AG10803 (cell line): ENCODE data around the gene CNGB1.
"Not testable (repeated sequence)": the region's sequence is repeated elsewhere in the genome, so short reads cannot be mapped to it uniquely, and the experiment has no call there.

Experiments
- DNase-seq: peaks from one replicate; pipeline ENCODE4 v3.0.0; 2010; ENCODE audit warnings: low read depth
- H3K4me3 ChIP-seq: 2 replicates; pipeline ENCODE4 v1.5.1; 2011; ENCODE audit warnings: mild to moderate bottlenecking, low read length, control low read depth
- TF ChIP-seq, protein P1 (sequence below): conservative IDR thresholded peaks from 2 replicates; pipeline ENCODE4 v1.5.1; 2011; ENCODE audit warnings: mild to moderate bottlenecking, low read length, control low read depth, inconsistent platforms

CNGB1 gene

DNA sequence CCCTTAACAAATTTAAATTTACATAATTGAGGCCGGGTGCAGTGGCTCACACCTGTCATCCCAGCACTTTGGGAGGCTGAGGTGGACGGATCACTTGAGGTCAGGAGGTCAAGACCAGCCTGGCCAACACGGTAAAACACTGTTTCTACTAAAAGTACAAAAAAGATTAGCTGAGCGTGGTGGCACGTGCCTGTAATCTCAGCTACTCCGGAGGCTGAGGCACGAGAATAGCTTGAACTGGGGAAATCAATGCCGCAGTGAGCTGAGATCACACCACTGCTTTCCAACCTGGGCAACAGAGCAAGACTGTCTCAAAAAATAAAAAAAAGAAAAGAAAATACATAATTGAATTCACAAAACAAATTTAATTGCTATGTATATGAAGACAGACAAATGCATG, 112.3 kb downstream of the CNGB1 start:
- DNase-seq = no peak
- TF ChIP-seq, protein P1, sequence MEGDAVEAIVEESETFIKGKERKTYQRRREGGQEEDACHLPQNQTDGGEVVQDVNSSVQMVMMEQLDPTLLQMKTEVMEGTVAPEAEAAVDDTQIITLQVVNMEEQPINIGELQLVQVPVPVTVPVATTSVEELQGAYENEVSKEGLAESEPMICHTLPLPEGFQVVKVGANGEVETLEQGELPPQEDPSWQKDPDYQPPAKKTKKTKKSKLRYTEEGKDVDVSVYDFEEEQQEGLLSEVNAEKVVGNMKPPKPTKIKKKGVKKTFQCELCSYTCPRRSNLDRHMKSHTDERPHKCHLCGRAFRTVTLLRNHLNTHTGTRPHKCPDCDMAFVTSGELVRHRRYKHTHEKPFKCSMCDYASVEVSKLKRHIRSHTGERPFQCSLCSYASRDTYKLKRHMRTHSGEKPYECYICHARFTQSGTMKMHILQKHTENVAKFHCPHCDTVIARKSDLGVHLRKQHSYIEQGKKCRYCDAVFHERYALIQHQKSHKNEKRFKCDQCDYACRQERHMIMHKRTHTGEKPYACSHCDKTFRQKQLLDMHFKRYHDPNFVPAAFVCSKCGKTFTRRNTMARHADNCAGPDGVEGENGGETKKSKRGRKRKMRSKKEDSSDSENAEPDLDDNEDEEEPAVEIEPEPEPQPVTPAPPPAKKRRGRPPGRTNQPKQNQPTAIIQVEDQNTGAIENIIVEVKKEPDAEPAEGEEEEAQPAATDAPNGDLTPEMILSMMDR = no peak
- no peak overlapping the region for H3K4me3 ChIP-seq

DNA sequence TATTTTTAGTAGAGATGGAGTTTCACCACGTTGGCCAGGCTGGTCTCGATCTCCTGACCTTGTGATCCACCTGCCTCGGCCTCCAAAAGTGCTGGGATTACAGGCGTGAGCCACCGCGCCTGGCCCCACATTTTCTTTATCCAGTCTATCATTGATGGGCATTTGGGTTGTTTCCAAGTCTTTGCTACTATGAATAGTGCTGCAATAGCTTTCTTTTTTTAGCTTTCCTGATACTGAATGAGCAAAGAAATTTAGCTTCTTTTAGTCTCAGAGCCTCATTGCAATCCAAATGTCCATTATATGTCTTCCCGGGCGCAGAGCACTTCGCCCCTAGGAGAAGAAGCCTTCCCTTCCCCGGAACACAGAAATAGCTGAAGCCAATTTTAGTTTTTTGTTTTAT, 112.9 kb downstream of the CNGB1 start:
- not testable (repeated sequence) for DNase-seq, H3K4me3 ChIP-seq

DNA sequence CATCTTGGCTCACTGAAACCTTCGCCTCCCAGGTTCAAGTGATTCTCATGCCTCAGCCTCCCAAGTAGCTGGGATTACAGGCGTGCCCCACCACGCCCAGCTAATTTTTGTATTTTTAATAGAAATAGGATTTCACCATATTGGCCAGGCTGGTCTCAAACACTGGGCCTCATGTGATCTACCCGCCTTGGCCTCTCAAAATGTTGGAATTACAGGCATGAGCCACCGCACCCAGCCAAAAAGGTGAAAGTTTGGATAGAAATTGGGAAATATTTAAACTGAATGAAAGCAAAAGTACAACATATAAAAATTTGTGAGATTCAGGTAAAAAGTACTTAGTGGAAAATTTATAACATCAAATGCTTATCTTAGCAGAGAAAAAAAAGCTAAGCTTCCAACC, 115.7 kb downstream of the CNGB1 start:
- DNase-seq = no peak
- no peak overlapping the region for H3K4me3 ChIP-seq
- TF ChIP-seq, protein P1 = no peak

DNA sequence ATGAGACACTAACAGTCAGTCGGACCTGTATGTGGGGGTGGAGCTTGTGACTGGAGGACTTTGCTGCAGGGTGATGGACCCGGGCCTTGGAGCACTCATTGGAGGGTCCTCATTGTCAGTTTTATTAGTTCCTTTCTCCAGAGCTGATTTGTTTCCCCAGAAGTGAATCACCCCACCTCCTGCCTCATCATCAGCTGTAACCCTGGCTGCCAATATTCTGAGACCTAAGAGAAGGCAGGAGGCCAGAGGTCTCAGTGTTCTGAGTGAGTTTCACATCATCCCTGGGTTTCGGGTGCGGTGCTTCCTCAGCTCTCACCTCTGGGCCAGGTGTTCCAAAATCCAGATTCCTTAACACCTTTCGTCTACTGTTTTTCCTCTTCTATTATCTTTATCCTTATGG, 118.7 kb downstream of the CNGB1 start:
- TF ChIP-seq, protein P1 = no peak
- no peak for DNase-seq
- H3K4me3 ChIP-seq = no peak overlapping the region

DNA sequence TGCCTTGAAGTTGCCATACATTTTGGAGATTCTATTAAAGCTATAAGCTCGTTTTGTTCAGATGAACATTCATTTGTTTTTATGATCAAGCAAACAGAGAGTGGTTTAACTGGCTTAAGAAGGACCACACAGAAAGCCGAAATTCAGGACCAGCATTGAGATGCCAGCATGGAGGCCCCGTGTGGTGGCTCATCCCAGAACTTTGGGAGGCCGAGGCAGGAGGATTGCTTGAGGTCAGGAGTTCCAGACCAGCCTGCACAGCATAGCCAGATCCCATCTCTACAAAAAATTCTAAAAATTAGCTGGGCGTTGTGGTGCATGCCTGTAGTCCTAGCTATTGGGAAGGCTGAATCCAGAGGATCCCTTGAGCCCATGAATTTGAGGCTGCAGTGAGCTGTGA, 122.7 kb downstream of the CNGB1 start:
- TF ChIP-seq, protein P1 = no peak
- DNase-seq = no peak
- no peak overlapping the region for H3K4me3 ChIP-seq

DNA sequence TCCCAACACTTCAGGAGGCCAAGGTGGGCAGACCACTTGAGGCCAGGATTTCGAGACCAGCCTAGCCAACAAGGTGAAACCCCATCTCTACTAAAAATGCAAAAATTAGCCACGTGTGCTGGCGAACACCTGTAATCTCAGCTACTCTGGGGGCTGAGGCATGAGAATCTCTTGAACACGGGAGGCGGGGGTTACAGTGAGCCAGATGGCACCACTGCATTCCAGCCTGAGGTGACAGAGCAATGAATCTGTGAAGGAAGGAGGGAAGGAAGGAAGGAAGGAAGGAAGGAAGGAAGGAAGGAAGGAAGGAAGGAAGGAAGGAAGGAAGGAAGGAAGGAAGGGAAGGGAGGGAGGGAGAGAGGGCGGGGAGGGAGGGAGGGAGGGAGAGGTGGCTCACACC, 124.0 kb downstream of the CNGB1 start:
- DNase-seq, H3K4me3 ChIP-seq: not testable (repeated sequence)

DNA sequence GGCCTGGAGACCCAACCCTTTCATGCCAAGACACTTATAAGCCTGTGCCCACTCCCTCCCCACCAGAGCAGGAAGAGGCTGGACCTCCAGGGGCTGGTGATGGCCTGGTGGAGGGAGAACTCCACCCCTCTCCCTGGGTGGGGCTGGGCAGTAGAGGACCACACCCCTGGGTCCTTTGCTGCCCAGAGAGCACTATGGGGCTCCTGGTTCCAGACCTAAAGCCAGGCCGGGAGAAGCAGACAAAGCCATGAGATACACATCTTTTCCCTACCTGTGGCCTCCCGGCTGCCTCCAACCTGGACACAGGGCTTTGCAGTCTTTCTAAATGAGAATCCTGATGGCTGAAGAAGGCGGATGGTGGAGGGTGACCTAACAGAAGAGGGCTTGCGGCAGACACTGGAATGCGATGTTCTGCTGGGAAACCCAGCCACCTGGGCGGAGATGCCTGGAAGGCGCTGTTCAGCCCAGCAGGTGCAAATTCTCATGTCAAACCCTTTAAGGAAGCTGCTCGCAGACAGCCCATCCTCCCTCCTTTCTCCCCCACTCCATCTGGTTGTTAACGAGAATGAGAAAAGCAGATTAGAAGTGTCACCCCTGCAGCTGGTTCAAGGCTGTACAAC, 124.7 kb downstream of the CNGB1 start:
- no peak overlapping the region for H3K4me3 ChIP-seq
- DNase-seq = no peak

DNA sequence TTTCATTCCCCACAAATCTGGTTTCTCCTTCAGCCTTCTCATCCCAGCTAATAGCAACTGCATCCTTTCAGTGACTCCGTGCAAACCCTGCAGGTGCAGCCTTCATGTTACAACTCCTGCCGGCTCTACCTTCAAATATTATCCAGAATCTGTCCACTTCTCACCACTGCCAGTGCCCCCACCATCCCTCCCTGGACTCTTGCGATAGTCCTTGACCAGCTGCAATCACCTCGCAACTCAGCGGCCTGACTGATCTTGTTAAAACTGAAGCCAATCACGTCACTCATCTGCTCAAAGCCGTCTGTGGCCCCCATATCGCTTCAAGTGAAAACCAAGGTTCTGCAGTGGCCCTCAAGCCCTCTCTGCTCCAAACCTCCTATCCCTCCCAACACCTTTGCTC, 125.8 kb downstream of the CNGB1 start:
- DNase-seq = no peak
- TF ChIP-seq, protein P1 = no peak
- no peak overlapping the region for H3K4me3 ChIP-seq

More for the DNA sequence above, 124.7 kb downstream of the CNGB1 start:
- TF ChIP-seq, protein P1 = no peak
